GM12892 (cell line): ENCODE results near the gene CHTF18.

Source experiments
- POLR2A ChIP-seq: IDR thresholded peaks from 2 replicates; pipeline ENCODE4 v1.6.1; 2011; ENCODE audit warnings: low read depth, low read length, control low read depth
- POLR2AphosphoS5 ChIP-seq: IDR thresholded peaks from 2 replicates; pipeline ENCODE4 v1.6.1; 2011; ENCODE audit warnings: low read depth, low read length, control low read depth
- TAF1 ChIP-seq: IDR thresholded peaks from 2 replicates; pipeline ENCODE4 v1.6.1; 2011; ENCODE audit warnings: low read depth, mild to moderate bottlenecking, control low read depth, low read length, borderline replicate concordance

DNA sequence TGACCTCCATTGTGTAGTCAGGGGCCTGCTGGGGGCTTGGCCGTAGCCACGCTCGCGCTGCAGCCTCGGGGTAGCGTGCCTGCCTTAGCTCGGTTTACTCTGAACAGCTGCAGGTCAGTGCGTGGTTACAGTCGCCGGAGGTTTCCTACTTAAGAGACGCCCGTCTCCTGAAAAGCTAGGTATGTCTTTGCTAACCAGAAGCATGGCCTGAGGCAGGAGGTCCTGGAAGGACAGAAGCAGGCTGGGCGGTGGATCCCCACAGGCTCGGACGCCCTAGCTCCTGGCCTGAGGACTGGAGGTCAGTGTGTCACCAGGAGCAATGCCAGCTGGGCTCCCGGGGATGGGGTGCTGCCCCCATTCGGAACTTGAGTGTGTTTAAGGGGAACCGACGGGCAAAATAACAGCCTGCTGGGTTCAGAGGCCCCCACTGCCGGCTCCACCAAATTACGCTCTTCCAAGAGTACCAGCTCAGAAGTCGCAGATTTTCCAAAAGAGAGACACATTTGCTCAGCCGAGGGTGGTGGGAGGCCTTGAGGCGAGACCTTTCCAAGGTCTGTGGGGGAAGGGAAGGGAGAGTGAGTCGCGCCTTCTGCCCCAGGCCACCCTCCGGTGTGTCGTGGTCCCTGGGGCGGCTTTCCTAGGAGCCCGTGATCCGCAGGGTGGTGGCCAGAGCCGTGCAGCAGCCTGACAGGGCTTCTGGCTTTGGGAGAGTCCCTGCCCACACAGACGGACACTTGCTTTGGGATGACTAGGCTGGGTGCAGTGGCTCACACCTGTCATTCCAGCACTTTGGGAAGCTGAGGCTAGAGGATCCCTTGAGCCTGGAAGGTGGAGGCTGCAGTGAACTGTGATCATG, 16.0 kb downstream of the CHTF18 start:
- TF ChIP-seq POLR2A = no peak
- no peak for TF ChIP-seq TAF1
- no peak for TF ChIP-seq POLR2AphosphoS5
